ENCODE data around the gene EPS8L1. TPM values are rescaled to one million over a fixed set of nuclear protein-coding genes. Genes with fewer than 3 reads are reported as not detected.
"Not testable (repeated sequence)": the region's sequence is repeated elsewhere in the genome, so short reads cannot be mapped to it uniquely, and the experiment has no call there.

Gene EPS8L1
- total and polyA plus RNA-seq, 2 donors (not counting 1 experiment from before 2014, with no cell fraction given) = 0.72 to 1.0 TPM

DNA sequence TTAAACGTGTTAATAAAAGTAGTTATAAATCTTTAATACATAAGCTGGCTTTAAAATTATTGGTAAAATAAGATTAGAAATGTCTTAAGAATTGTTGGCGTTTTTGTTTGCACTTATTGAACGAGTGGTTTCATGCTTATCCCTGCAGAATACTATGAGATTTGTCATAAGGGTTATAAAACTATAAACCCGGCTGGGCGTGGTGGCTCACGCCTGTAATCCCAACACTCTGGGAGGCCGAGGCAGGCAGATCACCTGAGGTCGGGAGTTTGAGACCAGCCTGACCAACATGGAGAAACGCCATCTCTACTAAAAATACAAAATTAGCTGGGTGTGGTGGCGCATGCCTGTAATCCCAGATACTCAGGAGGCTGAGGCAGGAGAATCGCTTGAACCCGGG is 35.0 kb upstream of the EPS8L1 start:
- H2AFZ ChIP-seq (ENCODE audit: insufficient read depth, low read depth, low read length, poor library complexity, severe bottlenecking); intact Hi-C loops (cut with micrococcal nuclease); H3K27me3 Mint-ChIP-seq; H3K9me3 ChIP-seq (ENCODE audit: control extremely low read depth in 1 of 3, control insufficient read depth in 2 of 3, insufficient read depth in 1 of 3, low read length in 2 of 3); ATAC-seq (ENCODE audit: low read depth); H3K4me1 Mint-ChIP-seq; H3K27ac Mint-ChIP-seq; DNase-seq; H3K79me2 ChIP-seq (ENCODE audit: control insufficient read depth, insufficient read depth, low read length); H3K9me3 Mint-ChIP-seq (ENCODE audit: insufficient read depth); H3K4me1 ChIP-seq (ENCODE audit: control insufficient read depth in 2 of 2, insufficient read depth in 2 of 2, low read length in 2 of 2); CTCF ChIA-PET; H3K27me3 ChIP-seq (replicated peaks in 1 of 4; ENCODE audit: control extremely low read depth in 1 of 4, control insufficient read depth in 3 of 4, insufficient read depth in 4 of 4, low read length in 3 of 4); H3K27ac ChIP-seq (ENCODE audit: low read length in 2 of 2); POLR2A ChIA-PET; H3K4me3 Mint-ChIP-seq; H3K4me3 ChIP-seq (ENCODE audit: control extremely low read depth in 1 of 5, extremely low read depth in 1 of 5, insufficient read depth in 1 of 5, low read depth in 2 of 5, low read length in 4 of 5); H3K4me2 ChIP-seq (replicated peaks; ENCODE audit: low read depth, low read length, poor library complexity, severe bottlenecking); H3K9ac ChIP-seq (ENCODE audit: low read length): not testable (repeated sequence)
- WGBS (ENCODE audit: insufficient coverage) = 80% methylated on average over 5 of the region's 12 CpGs
- peaks cover 0 to 18% of the 10 kb centered on the region in 2 experiments for H3K36me3 ChIP-seq (replicated peaks in 1 of 2; ENCODE audit: control extremely low read depth in 1 of 2, control insufficient read depth in 1 of 2, extremely low read depth in 1 of 2, insufficient read depth in 2 of 2, low read length in 1 of 2)
- H4K20me1 ChIP-seq (ENCODE audit: control insufficient read depth, insufficient read depth, low read length, poor library complexity, severe bottlenecking) = peaks cover 10% of the 10 kb centered on the region

DNA sequence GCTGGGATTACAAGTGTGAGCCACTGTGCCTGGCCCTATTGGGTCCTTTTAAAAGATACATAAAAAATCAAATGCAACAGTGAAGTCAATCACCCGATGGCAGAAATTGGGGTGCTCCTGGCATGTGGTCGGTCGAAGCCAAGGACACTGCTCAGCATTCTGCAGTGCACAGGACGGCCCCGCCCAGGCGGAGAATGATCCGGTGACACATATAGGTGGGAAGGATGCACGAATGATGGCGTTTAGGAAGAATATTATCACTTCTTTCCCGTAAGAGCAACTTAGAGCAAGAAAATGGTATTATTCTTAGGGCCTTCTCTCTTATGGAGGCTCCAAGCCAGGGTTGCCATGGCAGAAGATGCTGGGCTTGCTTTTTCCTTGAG is 34.4 kb upstream of the EPS8L1 start:
- H3K4me2 ChIP-seq (replicated peaks; ENCODE audit: low read depth, low read length, poor library complexity, severe bottlenecking) = peak overlapping the region; percentile 18
- ATAC-seq (ENCODE audit: low read depth) (no peak), DNase-seq (no peak)
- H2AFZ ChIP-seq (ENCODE audit: insufficient read depth, low read depth, low read length, poor library complexity, severe bottlenecking) = no peak overlapping the region
- 79% methylated on average over 10 of the region's 10 CpGs for WGBS (ENCODE audit: insufficient coverage)
- H3K27me3 ChIP-seq (replicated peaks in 1 of 4; ENCODE audit: control extremely low read depth in 1 of 4, control insufficient read depth in 3 of 4, insufficient read depth in 4 of 4, low read length in 3 of 4) = no peaks in the 10 kb centered on the region
- no peak for TF ChIP-seq EZH2 (IDR thresholded peaks at IDR 0.05; ENCODE audit: borderline replicate concordance, insufficient read depth, low read depth, low read length, poor library complexity, severe bottlenecking)
- TF ChIP-seq, protein P1, sequence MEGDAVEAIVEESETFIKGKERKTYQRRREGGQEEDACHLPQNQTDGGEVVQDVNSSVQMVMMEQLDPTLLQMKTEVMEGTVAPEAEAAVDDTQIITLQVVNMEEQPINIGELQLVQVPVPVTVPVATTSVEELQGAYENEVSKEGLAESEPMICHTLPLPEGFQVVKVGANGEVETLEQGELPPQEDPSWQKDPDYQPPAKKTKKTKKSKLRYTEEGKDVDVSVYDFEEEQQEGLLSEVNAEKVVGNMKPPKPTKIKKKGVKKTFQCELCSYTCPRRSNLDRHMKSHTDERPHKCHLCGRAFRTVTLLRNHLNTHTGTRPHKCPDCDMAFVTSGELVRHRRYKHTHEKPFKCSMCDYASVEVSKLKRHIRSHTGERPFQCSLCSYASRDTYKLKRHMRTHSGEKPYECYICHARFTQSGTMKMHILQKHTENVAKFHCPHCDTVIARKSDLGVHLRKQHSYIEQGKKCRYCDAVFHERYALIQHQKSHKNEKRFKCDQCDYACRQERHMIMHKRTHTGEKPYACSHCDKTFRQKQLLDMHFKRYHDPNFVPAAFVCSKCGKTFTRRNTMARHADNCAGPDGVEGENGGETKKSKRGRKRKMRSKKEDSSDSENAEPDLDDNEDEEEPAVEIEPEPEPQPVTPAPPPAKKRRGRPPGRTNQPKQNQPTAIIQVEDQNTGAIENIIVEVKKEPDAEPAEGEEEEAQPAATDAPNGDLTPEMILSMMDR (IDR thresholded peaks at IDR 0.05) = no peak
- H3K4me3 ChIP-seq (ENCODE audit: control extremely low read depth in 1 of 5, extremely low read depth in 1 of 5, insufficient read depth in 1 of 5, low read depth in 2 of 5, low read length in 4 of 5) = no peak overlapping the region
- peaks cover 6 to 8% of the 10 kb centered on the region in 2 donors for H3K4me1 ChIP-seq (ENCODE audit: control insufficient read depth in 2 of 2, insufficient read depth in 2 of 2, low read length in 2 of 2)
- peaks cover 8% of the 10 kb centered on the region for H3K4me1 Mint-ChIP-seq
- H3K9me3 ChIP-seq (ENCODE audit: control extremely low read depth in 1 of 3, control insufficient read depth in 2 of 3, insufficient read depth in 1 of 3, low read length in 2 of 3) = no peaks in the 10 kb centered on the region
- no peaks in the 10 kb centered on the region for H3K79me2 ChIP-seq (ENCODE audit: control insufficient read depth, insufficient read depth, low read length)
- H4K20me1 ChIP-seq (ENCODE audit: control insufficient read depth, insufficient read depth, low read length, poor library complexity, severe bottlenecking) = peaks cover 10% of the 10 kb centered on the region
- no peak overlapping the region for H3K27ac ChIP-seq (ENCODE audit: low read length in 2 of 2)
- intact Hi-C loops (cut with micrococcal nuclease) = no loop called here
- H3K9me3 Mint-ChIP-seq (ENCODE audit: insufficient read depth) = no peaks in the 10 kb centered on the region
- no peak overlapping the region for H3K4me3 Mint-ChIP-seq
- H3K27me3 Mint-ChIP-seq = no peaks in the 10 kb centered on the region
- H3K9ac ChIP-seq (ENCODE audit: low read length) = no peak overlapping the region
- POLR2A ChIA-PET = no interaction called here
- peaks cover 0 to 18% of the 10 kb centered on the region in 2 experiments for H3K36me3 ChIP-seq (replicated peaks in 1 of 2; ENCODE audit: control extremely low read depth in 1 of 2, control insufficient read depth in 1 of 2, extremely low read depth in 1 of 2, insufficient read depth in 2 of 2, low read length in 1 of 2)
- H3K27ac Mint-ChIP-seq = no peak overlapping the region
- CTCF ChIA-PET = no interaction called here

Data from B cell (primary cell).